Esophagus squamous epithelium (tissue), 4 donors: ENCODE measurements around the gene ADAMTS12.

Experiments
- POLR2A ChIP-seq, 4 donors: fragments of 450-650 bp; IDR thresholded peaks; one replicate each; pipeline ENCODE4 v1.6.1; 2017; ENCODE audit warnings: antibody characterized with exemption in 4 of 4, mild to moderate bottlenecking in 4 of 4, moderate library complexity in 3 of 4
- TF ChIP-seq, protein P1 (sequence below), 6 experiments: fragments of 450-650 bp in 4 of 6; fragments of 200-600 bp in 2 of 6; sonication (generic) in 2 of 6; IDR thresholded peaks; one replicate each; pipeline ENCODE4 v1.5.1; 2016 to 2019; ENCODE audit warnings: antibody characterized with exemption in 6 of 6, mild to moderate bottlenecking in 4 of 6, moderate library complexity in 4 of 6

DNA sequence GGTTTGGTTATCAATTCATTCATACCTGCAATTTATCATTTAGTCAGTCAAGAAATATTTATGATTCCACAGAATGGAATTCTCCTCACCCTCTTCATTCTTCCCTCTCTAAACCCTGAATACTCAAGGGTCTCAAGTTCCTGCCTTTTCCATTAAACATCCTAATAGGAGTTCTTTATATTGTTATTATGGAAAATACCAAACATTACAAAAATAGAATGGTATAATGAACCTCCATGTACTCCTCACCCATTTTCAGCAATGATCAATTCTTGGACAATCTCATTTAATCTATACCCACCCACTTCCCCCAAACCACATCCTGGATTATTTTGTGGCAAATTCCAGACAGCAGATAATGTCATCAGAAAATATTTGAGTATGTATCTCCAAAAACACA lies 74.5 kb downstream of the ADAMTS12 start:
- TF ChIP-seq POLR2A (IDR thresholded peaks at IDR 0.05): no peak
- TF ChIP-seq, protein P1, sequence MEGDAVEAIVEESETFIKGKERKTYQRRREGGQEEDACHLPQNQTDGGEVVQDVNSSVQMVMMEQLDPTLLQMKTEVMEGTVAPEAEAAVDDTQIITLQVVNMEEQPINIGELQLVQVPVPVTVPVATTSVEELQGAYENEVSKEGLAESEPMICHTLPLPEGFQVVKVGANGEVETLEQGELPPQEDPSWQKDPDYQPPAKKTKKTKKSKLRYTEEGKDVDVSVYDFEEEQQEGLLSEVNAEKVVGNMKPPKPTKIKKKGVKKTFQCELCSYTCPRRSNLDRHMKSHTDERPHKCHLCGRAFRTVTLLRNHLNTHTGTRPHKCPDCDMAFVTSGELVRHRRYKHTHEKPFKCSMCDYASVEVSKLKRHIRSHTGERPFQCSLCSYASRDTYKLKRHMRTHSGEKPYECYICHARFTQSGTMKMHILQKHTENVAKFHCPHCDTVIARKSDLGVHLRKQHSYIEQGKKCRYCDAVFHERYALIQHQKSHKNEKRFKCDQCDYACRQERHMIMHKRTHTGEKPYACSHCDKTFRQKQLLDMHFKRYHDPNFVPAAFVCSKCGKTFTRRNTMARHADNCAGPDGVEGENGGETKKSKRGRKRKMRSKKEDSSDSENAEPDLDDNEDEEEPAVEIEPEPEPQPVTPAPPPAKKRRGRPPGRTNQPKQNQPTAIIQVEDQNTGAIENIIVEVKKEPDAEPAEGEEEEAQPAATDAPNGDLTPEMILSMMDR (IDR thresholded peaks at IDR 0.05): no peak
